ENCODE data around the gene RTL10. TPM values are rescaled to one million over a fixed set of nuclear protein-coding genes. Genes with fewer than 3 reads are reported as not detected.

The RTL10 gene
- total RNA-seq, 1 donor from 2014 or later = 29.2 TPM

- no peak for DNase-seq (ENCODE audit: low read depth, low spot score)
These were observed 30.3 kb downstream of the RTL10 start for GRCh38 chr22:19824212-19824925.

DNA sequence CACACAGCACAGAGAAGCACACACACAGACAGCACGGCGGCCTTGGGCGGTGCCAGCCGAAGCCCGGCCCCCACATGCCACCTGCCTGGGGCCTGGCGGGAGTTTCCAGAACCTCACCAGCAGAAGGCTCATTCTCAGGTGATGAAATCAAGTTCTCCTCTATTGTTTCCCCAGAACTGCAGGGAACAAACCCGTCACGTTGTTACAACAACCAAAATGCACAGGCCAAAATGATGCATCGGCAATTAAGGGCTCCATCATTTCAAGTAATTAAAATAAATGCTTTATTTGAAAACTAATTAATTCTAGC lies 30.8 kb downstream of the RTL10 start:
- DNase-seq (ENCODE audit: low read depth, low spot score) = no peak

DNA sequence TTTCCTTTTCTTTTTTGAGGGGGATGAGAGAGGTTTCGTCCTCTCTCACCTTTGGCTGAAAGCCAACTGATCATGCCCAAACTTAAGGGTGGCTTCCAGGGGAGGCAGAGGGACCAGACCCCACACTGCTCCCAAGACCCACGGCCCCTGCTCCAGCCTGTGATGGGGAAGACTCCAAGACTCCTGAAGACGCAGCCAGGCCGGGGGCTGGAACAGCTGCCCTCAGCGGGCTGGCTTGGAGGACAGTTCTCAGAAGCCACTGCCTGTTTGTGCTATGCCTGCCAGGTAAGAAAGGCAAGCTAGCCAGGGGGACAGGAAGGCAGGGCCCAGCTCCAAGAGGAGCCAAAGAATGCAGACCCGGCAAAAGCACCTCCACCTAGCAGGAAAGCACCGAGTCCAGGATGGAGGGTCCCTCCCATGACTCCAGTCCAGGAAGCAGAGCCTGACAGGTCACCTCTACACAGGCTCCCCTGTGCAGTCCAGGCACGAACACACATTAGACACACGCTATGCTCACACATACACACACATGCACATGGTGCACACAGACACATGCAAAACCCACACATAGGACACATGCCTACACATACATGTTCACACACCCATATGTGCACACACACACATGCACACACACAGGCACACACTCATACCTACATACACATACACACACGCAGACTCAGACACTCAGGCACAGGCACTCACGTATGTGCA lies 31.3 kb downstream of the RTL10 start:
- no peak for DNase-seq (ENCODE audit: low read depth, low spot score)

DNA sequence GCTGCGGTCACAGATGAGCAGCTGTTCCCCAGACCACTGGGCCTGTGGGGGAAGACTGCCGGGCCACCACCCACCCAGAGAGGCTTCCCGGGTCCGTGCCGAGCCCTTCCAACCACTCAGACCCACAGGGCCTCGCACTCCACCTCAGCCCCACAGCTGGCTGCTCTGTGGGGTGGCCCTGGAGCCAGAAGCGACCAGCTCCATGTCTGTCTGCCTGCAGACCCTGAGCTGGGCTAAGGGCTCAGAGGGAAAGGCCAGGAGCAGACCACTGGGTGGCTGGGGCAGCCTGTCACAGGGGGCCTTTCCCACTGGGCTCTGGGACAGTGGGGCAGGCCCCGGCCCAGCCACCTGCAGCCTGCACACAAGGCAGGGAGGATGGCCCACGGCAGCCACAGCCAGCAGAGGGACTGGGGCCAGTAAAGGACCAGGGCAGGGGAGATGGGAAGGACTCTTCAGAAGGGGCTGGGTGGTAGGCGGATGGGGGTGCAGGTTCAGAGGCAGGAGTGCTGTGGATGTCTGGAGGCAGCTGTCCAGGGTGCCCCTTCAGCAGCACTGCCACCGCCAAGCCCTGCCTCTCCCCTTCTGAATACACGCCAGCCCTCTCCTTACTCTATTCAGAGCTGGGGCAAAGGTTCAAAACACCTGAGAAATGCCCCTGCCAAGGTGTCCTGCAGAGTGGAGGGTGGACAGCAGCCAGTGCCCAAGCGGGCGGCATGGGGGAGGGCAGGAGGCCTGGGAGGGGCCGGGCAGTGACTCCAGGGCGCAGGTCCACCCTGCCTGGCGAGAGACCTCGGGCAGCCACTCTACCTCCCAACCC lies 32.2 kb downstream of the RTL10 start:
- no peak for DNase-seq (ENCODE audit: low read depth, low spot score)

- no peak for DNase-seq (ENCODE audit: low read depth, low spot score)
These were observed 33.0 kb downstream of the RTL10 start for GRCh38 chr22:19821523-19822300.

DNA sequence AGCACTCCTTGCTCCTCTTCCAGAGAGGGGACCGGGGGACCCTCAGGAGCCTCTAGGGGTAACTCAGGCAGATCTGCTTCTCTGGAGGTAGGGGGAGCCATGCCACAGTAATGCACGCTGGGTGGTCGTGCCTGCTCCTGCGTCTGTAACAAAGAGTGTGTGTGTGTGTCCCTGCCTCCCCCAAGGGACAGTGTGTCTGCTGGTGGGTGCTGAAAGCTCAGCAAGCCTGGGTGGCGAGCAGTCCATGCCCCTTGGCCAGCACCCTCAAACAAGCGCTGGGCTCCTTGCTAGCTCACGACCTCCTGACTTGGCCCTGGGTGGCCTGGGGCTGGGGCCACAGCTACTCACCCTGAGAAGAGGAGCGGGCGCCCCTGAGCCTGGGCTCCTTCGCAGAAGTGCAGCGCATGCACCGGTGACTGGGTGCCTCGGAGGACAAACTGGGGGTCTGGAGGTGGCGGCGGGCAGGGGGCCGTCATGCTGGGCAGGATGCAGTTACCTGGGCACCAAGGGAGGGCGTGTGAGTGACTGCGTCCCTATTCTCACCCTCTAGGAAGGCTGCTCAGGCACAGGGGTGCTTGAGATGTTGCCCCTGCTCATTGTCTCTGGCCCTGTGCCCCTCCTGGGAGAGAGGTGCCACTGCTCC lies 33.7 kb downstream of the RTL10 start:
- DNase-seq (ENCODE audit: low read depth, low spot score) = no peak

DNA sequence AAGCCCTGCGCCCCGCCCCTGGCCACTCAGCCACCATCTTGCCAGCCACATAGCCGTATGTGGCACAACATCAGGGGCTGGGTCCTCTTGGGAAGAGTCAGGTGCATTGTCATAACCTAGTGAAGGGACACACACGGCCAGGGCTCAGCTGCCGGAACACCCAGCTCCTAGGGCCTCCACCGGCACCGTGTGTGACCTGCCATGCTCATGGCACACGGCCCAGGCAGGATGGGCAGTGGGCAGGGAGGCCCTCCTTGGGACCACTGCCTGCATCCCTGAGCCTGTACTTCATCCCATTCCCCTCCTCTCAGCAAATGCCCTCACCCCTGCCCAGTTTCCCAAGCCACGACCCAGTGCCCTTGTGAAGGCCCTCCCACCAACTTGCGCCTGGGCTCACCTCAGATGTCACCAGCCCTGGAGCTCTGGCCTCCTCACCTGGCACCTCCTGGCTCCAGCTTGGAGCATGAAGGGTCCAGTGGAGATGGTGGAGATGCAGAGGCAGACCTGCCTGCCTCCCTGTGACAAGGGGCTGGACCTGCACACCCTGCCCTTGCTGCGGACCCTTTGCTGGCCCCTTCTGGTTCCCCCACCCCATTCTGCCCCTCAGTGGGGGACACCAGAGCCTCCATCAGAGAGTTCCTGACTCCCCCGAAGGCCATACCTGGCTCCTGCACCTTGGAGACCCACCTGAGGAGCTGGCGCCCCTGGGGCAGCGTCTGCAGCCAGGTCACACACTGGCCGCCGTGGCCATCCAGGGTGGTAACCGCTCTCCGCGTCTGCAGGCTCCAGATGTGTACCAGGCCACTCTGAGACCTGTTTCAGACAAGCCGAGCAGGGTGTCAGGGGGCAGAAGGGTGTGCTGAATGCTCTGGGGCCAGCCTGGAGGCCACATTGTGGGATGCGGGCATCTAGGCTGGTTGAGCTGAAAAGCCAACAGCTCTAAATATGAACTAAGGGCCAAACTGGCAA lies 34.5 kb downstream of the RTL10 start:
- DNase-seq (ENCODE audit: low read depth, low spot score) = no peak

GRCh38 chr22:19819208-19819910 lies 35.3 kb downstream of the RTL10 start:
- no peak for DNase-seq (ENCODE audit: low read depth, low spot score)

- no peak for DNase-seq (ENCODE audit: low read depth, low spot score)
These were observed 36.1 kb downstream of the RTL10 start for GRCh38 chr22:19818324-19819207.

GRCh38 chr22:19816372-19817119 lies 38.1 kb downstream of the RTL10 start:
- DNase-seq (ENCODE audit: low read depth, low spot score) = no peak

DNA sequence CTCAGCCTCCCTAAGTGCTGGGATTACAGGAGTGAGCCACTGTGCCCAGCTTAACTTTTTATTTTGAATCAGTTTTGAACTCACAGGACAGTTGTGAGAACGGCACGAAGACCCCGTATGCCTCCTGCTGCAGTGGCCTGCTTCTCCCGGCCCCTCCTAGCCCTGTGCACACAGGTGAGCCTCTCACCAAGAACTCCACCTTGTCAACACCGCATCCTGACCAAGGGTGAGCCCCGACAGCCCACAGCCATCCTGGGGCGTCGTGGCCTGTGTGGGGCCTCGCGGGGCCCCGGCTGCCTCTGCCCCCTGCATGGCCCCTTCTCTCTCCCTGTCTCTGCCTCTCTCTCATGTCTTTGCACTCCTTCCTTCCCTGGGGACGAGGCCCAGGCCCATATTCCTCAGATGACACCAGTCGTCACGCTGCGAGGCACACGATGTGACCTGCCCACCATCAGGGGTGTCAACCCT lies 38.8 kb downstream of the RTL10 start:
- DNase-seq (ENCODE audit: low read depth, low spot score) = no peak

- no peak for DNase-seq (ENCODE audit: low read depth, low spot score)
These were observed 39.4 kb downstream of the RTL10 start for GRCh38 chr22:19815093-19815822.

DNA sequence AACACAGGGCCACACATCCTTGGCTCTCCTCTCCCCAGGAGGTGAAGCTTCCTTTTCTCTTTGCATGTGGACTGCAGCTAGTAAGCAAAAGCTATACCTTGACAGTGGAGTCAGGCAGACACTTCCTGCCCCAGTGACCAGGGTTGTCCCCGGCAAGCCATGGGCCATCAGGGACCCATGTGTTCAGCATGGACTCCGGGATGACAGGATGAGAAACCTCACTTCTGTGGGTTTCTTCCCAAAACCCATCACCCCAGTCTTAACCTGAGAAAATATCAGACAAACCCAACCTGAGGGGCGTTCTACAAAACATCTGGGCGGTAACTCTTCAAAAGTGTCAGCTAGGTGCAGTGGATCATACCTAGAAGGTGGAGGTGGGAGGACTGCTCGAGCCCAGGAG lies 40.2 kb downstream of the RTL10 start:
- DNase-seq (ENCODE audit: low read depth, low spot score) = no peak

GRCh38 chr22:19812910-19813309 lies 41.8 kb downstream of the RTL10 start:
- no peak for DNase-seq (ENCODE audit: low read depth, low spot score)

- DNase-seq (ENCODE audit: low read depth, low spot score) = no peak
These were observed 42.6 kb downstream of the RTL10 start for GRCh38 chr22:19811811-19812771.

DNA sequence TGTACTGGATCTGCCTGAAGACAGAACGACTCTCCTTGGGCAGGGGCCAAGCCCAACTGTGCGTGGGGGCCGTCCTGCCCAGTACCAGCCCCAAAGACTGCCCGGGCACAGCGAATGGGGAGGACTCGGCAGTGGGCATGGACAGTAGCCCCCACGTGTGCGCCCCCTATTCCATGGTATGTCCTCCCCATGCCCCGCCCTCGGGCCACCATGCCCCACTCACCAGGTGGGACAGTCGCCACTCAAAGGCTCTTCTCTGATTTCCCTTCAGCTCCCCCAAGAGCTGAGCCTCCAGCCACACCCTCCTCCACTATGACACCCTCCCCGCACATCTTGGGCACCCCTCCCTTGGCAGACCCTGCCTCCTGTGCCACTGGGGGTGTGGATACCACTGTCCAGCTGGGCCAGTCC lies 43.5 kb downstream of the RTL10 start:
- no peak for DNase-seq (ENCODE audit: low read depth, low spot score)
